WTC11 (cell line): ENCODE measurements around the gene CTCF. TPM values are rescaled to one million over a fixed set of nuclear protein-coding genes. Genes with fewer than 3 reads are reported as not detected.

Experiments used
- ATAC-seq: fragments of 200-7000 bp; cut with Tn5 transposase; 2 replicates; pipeline ENCODE4 v1.10.0; 2021; ENCODE audit warnings: mild to moderate bottlenecking, moderate library complexity
- CTCF ChIA-PET: fragments of 300-600 bp; sonication (Branson Sonifier 250); formaldehyde crosslinking; loops from one replicate; lab custom pipeline; 2021; ENCODE audit warnings: antibody characterized with exemption; lab: Charles Lee
- POLR2A ChIA-PET: fragments of 350-600 bp; sonication (Branson Sonifier 250); formaldehyde crosslinking; loops from one replicate; lab custom pipeline; 2021; ENCODE audit warnings: antibody characterized with exemption; lab: Charles Lee
- DNase-seq: peaks from one replicate; pipeline ENCODE4 v3.0.0; 2021; ENCODE audit warnings: low spot score
- H3K27ac Mint-ChIP-seq: 2 replicates; pipeline ENCODE4 v1.8.0; 2021; ENCODE audit warnings: mixed read lengths
- H3K27me3 Mint-ChIP-seq: 2 replicates; pipeline ENCODE4 v1.8.0; 2021; ENCODE audit warnings: low read depth, mild to moderate bottlenecking, moderate library complexity, mixed read lengths
- H3K36me3 Mint-ChIP-seq: 2 replicates; pipeline ENCODE4 v1.8.0; 2021; ENCODE audit warnings: mixed read lengths
- H3K4me1 Mint-ChIP-seq: 2 replicates; pipeline ENCODE4 v1.8.0; 2022; ENCODE audit warnings: mixed read lengths
- H3K4me3 Mint-ChIP-seq: 2 replicates; pipeline ENCODE4 v1.8.0; 2021; ENCODE audit warnings: mild to moderate bottlenecking, moderate library complexity, mixed read lengths
- H3K9me3 Mint-ChIP-seq: 2 replicates; pipeline ENCODE4 v1.8.0; 2021; ENCODE audit warnings: mixed read lengths
- CREB1 ChIP-seq: sonication (generic); formaldehyde crosslinking; IDR thresholded peaks from 2 replicates; pipeline ENCODE4 v1.8.0; 2023; ENCODE audit warnings: mild to moderate bottlenecking, missing genetic modification reagents
- E2F1 ChIP-seq: sonication (generic); formaldehyde crosslinking; IDR thresholded peaks from 2 replicates; pipeline ENCODE4 v1.8.0; 2022; ENCODE audit warnings: mild to moderate bottlenecking, missing genetic modification reagents
- ELF4 ChIP-seq: sonication (generic); formaldehyde crosslinking; IDR thresholded peaks from 2 replicates; pipeline ENCODE4 v1.8.1; 2022; ENCODE audit warnings: low read depth, mild to moderate bottlenecking, moderate library complexity, missing genetic modification reagents
- EMX1 ChIP-seq: fragments of 250-450 bp; sonication (Bioruptor Pico); IDR thresholded peaks from 2 replicates; pipeline ENCODE4 v1.8.0; 2021; ENCODE audit warnings: mild to moderate bottlenecking
- ERG ChIP-seq: fragments of 250-450 bp; sonication (Bioruptor Pico); IDR thresholded peaks from 2 replicates; pipeline ENCODE4 v1.8.0; 2021; ENCODE audit warnings: mild to moderate bottlenecking
- ESRRA ChIP-seq: sonication (generic); formaldehyde crosslinking; IDR thresholded peaks from 2 replicates; pipeline ENCODE4 v1.8.1; 2022; ENCODE audit warnings: mild to moderate bottlenecking, missing genetic modification reagents, borderline replicate concordance
- FOXJ3 ChIP-seq: sonication (generic); formaldehyde crosslinking; IDR thresholded peaks from 2 replicates; pipeline ENCODE4 v1.9.0; 2021; ENCODE audit warnings: missing genetic modification reagents, mild to moderate bottlenecking, borderline replicate concordance
- GTF2I ChIP-seq: fragments of 250-450 bp; sonication (Bioruptor Pico); conservative IDR thresholded peaks from 2 replicates; pipeline ENCODE4 v1.4.0; 2021; ENCODE audit warnings: mild to moderate bottlenecking
- IRF2 ChIP-seq: sonication (generic); formaldehyde crosslinking; IDR thresholded peaks from 2 replicates; pipeline ENCODE4 v1.8.0; 2022; ENCODE audit warnings: low read depth, missing genetic modification reagents, borderline replicate concordance
- NFE2L1 ChIP-seq: sonication (generic); formaldehyde crosslinking; IDR thresholded peaks from 2 replicates; pipeline ENCODE4 v1.8.1; 2023; ENCODE audit warnings: missing genetic modification reagents
- RORB ChIP-seq: fragments of 250-450 bp; sonication (Bioruptor Pico); IDR thresholded peaks from 2 replicates; pipeline ENCODE4 v1.9.0; 2021; ENCODE audit warnings: mild to moderate bottlenecking
- SMAD3 ChIP-seq: sonication (generic); formaldehyde crosslinking; IDR thresholded peaks from 2 replicates; pipeline ENCODE4 v1.8.0; 2022; ENCODE audit warnings: missing genetic modification reagents, mild to moderate bottlenecking, borderline replicate concordance
- SP1 ChIP-seq: sonication (generic); formaldehyde crosslinking; conservative IDR thresholded peaks from 2 replicates; pipeline ENCODE4 v1.8.1; 2022; ENCODE audit warnings: missing genetic modification reagents
- TEAD4 ChIP-seq: sonication (generic); formaldehyde crosslinking; IDR thresholded peaks from 2 replicates; pipeline ENCODE4 v1.8.0; 2022; ENCODE audit warnings: mild to moderate bottlenecking, missing genetic modification reagents
- ZMAT4 ChIP-seq: fragments of 250-450 bp; sonication (Bioruptor Pico); IDR thresholded peaks from 2 replicates; pipeline ENCODE4 v1.9.0; 2021; ENCODE audit warnings: mild to moderate bottlenecking
- ZNF219 ChIP-seq: sonication (generic); formaldehyde crosslinking; IDR thresholded peaks from 2 replicates; pipeline ENCODE4 v1.8.0; 2023; ENCODE audit warnings: missing genetic modification reagents, mild to moderate bottlenecking, borderline replicate concordance
- ZNF281 ChIP-seq: sonication (generic); formaldehyde crosslinking; IDR thresholded peaks from 2 replicates; pipeline ENCODE4 v1.8.0; 2023; ENCODE audit warnings: mild to moderate bottlenecking, missing genetic modification reagents
- ZNF512 ChIP-seq: sonication (generic); formaldehyde crosslinking; IDR thresholded peaks from 2 replicates; pipeline ENCODE4 v1.8.1; 2022; ENCODE audit warnings: missing genetic modification reagents, borderline replicate concordance
- ZNF532 ChIP-seq: fragments of 250-450 bp; sonication (Bioruptor Pico); IDR thresholded peaks from 2 replicates; pipeline ENCODE4 v1.9.0; 2021; ENCODE audit warnings: mild to moderate bottlenecking, borderline replicate concordance
- ZSCAN18 ChIP-seq: fragments of 250-450 bp; sonication (Bioruptor Pico); IDR thresholded peaks from 2 replicates; pipeline ENCODE4 v2.1.2; 2022; ENCODE audit warnings: mild to moderate bottlenecking, moderate library complexity
- total RNA-seq: library from RNA; stranded (reverse); gene quantifications from 3 replicates; pipeline ENCODE4 v1.2.3, GENCODE V29; 2021

CTCF gene
- total RNA-seq, 1 experiment from 2014 or later = 55.4 TPM

- Mint-ChIP-seq H3K27ac (no peak overlapping the region), H3K4me3 (no peak overlapping the region), H3K27me3 (peaks cover 88% of the 10 kb centered on the region), H3K9me3 (no peaks in the 10 kb centered on the region), H3K4me1 (peaks cover 5% of the 10 kb centered on the region), H3K36me3 (no peaks in the 10 kb centered on the region)
- ChIA-PET CTCF (interaction anchor here (0.7 to 2.7 kb wide), 7 partner anchors 10 to 281 kb away, joined by 3 to 16 read pairs (median 5); partner anchors contain the start of genes CARMIL2, RANBP10 and TSNAXIP1), POLR2A (no interaction called here)
- no peak for ATAC-seq
- TF ChIP-seq ESRRA (CRISPR knock-in tag) (no peak), SMAD3 (no peak), TEAD4 (CRISPR knock-in tag) (no peak), ERG (CRISPR knock-in tag) (no peak), E2F1 (CRISPR knock-in tag) (no peak), ZSCAN18 (CRISPR knock-in tag) (no peak), ZNF512 (CRISPR knock-in tag) (no peak), ELF4 (CRISPR knock-in tag) (no peak), IRF2 (CRISPR knock-in tag) (no peak), SP1 (no peak), FOXJ3 (CRISPR knock-in tag) (no peak), CREB1 (CRISPR knock-in tag) (no peak)
- DNase-seq = no peak
Observed at GRCh38 chr16:67525176-67525860, 37.0 kb upstream of the CTCF start.

GRCh38 chr16:67526149-67526791, 36.1 kb upstream of the CTCF start:
- Mint-ChIP-seq H3K36me3 (no peaks in the 10 kb centered on the region), H3K4me3 (no peak overlapping the region), H3K9me3 (no peaks in the 10 kb centered on the region), H3K4me1 (peaks cover 5% of the 10 kb centered on the region), H3K27me3 (peaks cover 91% of the 10 kb centered on the region), H3K27ac (no peak overlapping the region)
- ATAC-seq (no peak), DNase-seq (no peak)
- ChIA-PET CTCF (interaction anchor here (0.8 to 2.7 kb wide), 7 partner anchors 11 to 280 kb away, joined by 3 to 16 read pairs (median 5); partner anchors contain the start of genes ATP6V0D1, CARMIL2, RANBP10 and TSNAXIP1), POLR2A (no interaction called here)
- TF ChIP-seq NFE2L1 (CRISPR knock-in tag) = no peak
- TF ChIP-seq ZNF219 (CRISPR knock-in tag) = no peak
- TF ChIP-seq RORB (CRISPR knock-in tag) = no peak
- TF ChIP-seq ZNF532 (CRISPR knock-in tag) = no peak
- no peak for TF ChIP-seq GTF2I
- no peak for TF ChIP-seq ZNF281 (CRISPR knock-in tag)
- no peak for TF ChIP-seq EMX1 (CRISPR knock-in tag)
- TF ChIP-seq ZMAT4 = no peak
